Peyer's patch (tissue), 4 donors: Measurements from ENCODE around the gene CCDC69. TPM values are rescaled to one million over a fixed set of nuclear protein-coding genes. Genes with fewer than 3 reads are reported as not detected.
"Not testable (repeated sequence)": the region's sequence is repeated elsewhere in the genome, so short reads cannot be mapped to it uniquely, and the experiment has no call there.

Source experiments
- DNase-seq, 3 donors: peaks; one replicate each; pipeline ENCODE4 v3.0.0-alpha.2; 2017 to 2019
- H3K27ac ChIP-seq, 4 donors: fragments of 200-600 bp; sonication (generic); one replicate each; pipeline ENCODE4 v1.5.1; 2016 to 2019
- H3K27me3 ChIP-seq, 2 donors: fragments of 200-600 bp; sonication (generic); one replicate each; pipeline ENCODE4 v1.5.1; 2019
- H3K36me3 ChIP-seq, 3 donors: fragments of 200-600 bp; sonication (generic); one replicate each; pipeline ENCODE4 v1.5.1; 2016 to 2019
- H3K4me1 ChIP-seq, 4 donors: fragments of 200-600 bp; sonication (generic); one replicate each; pipeline ENCODE4 v1.5.1; 2016 to 2019
- H3K4me3 ChIP-seq, 4 donors: fragments of 200-600 bp; sonication (generic); 1 replicate in 3 of 4; 2 replicates in 1 of 4; pipeline ENCODE4 v1.5.1; 2016 to 2019; ENCODE audit warnings: mild to moderate bottlenecking in 1 of 4
- H3K9me3 ChIP-seq, 4 donors: fragments of 200-600 bp; sonication (generic); one replicate each; pipeline ENCODE4 v1.5.1; 2016 to 2019; ENCODE audit warnings: mild to moderate bottlenecking in 1 of 4
- CTCF ChIP-seq, 6 experiments: fragments of 450-650 bp in 4 of 6; fragments of 200-600 bp in 2 of 6; sonication (generic) in 1 of 6; IDR thresholded peaks; one replicate each; pipeline ENCODE4 v1.5.1; 2017 to 2019; ENCODE audit warnings: antibody characterized with exemption in 6 of 6, mild to moderate bottlenecking in 3 of 6, moderate library complexity in 1 of 6
- POLR2A ChIP-seq, 2 donors: fragments of 450-650 bp; IDR thresholded peaks; one replicate each; pipeline ENCODE4 v1.5.1; 2017; ENCODE audit warnings: antibody characterized with exemption in 2 of 2, mild to moderate bottlenecking in 2 of 2, moderate library complexity in 2 of 2
- total RNA-seq, 4 donors: library from RNA; depleted of rRNA; stranded (reverse); fragments of >200 nt; gene quantifications; one replicate each; pipeline ENCODE4 v1.1.0, GENCODE V29; 2016

The CCDC69 gene
- total RNA-seq, 4 donors from 2014 or later: 15.8 to 86.6 (median 33.3) TPM

DNA sequence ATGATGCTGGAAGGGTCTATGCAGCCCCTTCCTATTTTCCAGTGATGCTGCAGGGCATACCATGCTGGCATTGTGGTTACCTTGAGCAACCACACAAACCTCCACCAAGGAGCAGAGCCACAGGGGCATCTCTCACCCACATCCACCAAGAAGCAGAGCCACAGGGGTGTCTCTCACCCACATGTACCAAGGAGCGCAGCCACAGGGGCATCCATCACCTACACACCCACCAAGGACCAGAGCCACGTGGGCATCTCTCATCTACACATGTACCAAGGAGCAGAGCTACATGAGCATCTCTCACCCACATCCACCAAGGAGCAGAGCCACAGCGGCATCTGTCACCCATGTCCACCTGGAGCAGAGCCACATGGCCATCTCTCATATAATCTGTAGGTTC is 20.3 kb upstream of the CCDC69 start:
- no peaks in the 10 kb centered on the region for H3K4me1 ChIP-seq
- H3K27ac ChIP-seq: no peak overlapping the region
- no peaks in the 10 kb centered on the region for H3K27me3 ChIP-seq
- H3K36me3 ChIP-seq: no peaks in the 10 kb centered on the region
- TF ChIP-seq CTCF (IDR thresholded peaks at IDR 0.05): no peak
- TF ChIP-seq POLR2A (IDR thresholded peaks at IDR 0.05): no peak
- no peak for DNase-seq
- no peaks in the 10 kb centered on the region for H3K9me3 ChIP-seq
- H3K4me3 ChIP-seq: no peak overlapping the region

GRCh38 chr5:151243564-151243963 is 19.7 kb upstream of the CCDC69 start:
- Histone ChIP-seq H3K4me1 (no peaks in the 10 kb centered on the region), H3K9me3 (no peaks in the 10 kb centered on the region), H3K4me3 (no peak overlapping the region), H3K27ac (no peak overlapping the region), H3K36me3 (no peaks in the 10 kb centered on the region), H3K27me3 (no peaks in the 10 kb centered on the region)
- no peak for DNase-seq
- no peak for TF ChIP-seq CTCF (IDR thresholded peaks at IDR 0.05)
- no peak for TF ChIP-seq POLR2A (IDR thresholded peaks at IDR 0.05)

- H3K27ac ChIP-seq: no peak overlapping the region
- DNase-seq: no peak
- H3K4me1 ChIP-seq: no peaks in the 10 kb centered on the region
- TF ChIP-seq POLR2A (IDR thresholded peaks at IDR 0.05) (no peak), CTCF (IDR thresholded peaks at IDR 0.05) (no peak)
- no peaks in the 10 kb centered on the region for H3K9me3 ChIP-seq
- no peak overlapping the region for H3K4me3 ChIP-seq
- H3K36me3 ChIP-seq: no peaks in the 10 kb centered on the region
- no peaks in the 10 kb centered on the region for H3K27me3 ChIP-seq
These were observed 19.2 kb upstream of the CCDC69 start for GRCh38 chr5:151243127-151243526.

- Histone ChIP-seq H3K27ac (no peak overlapping the region), H3K4me3 (no peak overlapping the region), H3K9me3 (no peaks in the 10 kb centered on the region), H3K27me3 (no peaks in the 10 kb centered on the region), H3K4me1 (no peaks in the 10 kb centered on the region), H3K36me3 (no peaks in the 10 kb centered on the region)
- no peak for TF ChIP-seq CTCF (IDR thresholded peaks at IDR 0.05)
- TF ChIP-seq POLR2A (IDR thresholded peaks at IDR 0.05): no peak
- DNase-seq: no peak
These were observed 17.2 kb upstream of the CCDC69 start for GRCh38 chr5:151240924-151241635.

DNA sequence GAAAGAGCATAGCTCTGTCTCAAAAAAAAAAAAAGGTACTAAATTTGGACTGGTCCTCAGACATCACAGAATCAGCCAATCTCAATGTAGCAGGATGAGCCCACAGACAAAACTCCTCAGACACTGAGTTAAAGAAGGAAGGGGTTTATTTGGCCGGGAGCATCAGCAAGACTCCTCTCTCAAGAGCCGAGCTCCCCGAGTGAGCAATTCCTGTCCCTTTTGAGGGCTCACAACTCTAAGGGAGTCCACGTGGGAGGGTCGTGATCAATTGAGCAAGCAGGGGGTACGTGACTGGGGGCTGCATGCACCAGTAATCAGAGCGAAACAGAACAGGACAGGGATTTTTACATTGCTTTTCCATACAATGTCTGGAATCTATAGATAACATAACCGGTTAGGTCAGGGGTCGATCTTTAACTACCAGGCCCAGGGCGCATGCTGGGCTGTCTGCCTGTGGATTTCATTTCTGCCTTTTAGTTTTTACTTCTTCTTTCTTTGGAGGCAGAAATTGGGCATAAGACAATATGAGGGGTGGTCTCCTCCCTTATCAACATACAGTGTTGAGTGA is 16.5 kb upstream of the CCDC69 start:
- H3K4me1 ChIP-seq, H3K27me3 ChIP-seq, DNase-seq, H3K9me3 ChIP-seq, H3K36me3 ChIP-seq, H3K4me3 ChIP-seq: not testable (repeated sequence)
- peak overlapping the region in 1 of 4 donors; percentile 8 for H3K27ac ChIP-seq

- H3K36me3 ChIP-seq: no peaks in the 10 kb centered on the region
- no peak for TF ChIP-seq POLR2A (IDR thresholded peaks at IDR 0.05)
- TF ChIP-seq CTCF (IDR thresholded peaks at IDR 0.05): peak; percentile 58 to 79 (median 66)
- peak overlapping the region in 2 of 4 donors; percentile 55 to 62 for H3K27ac ChIP-seq
- H3K4me1 ChIP-seq: peaks cover 0 to 10% (median 8%) of the 10 kb centered on the region in 4 donors
- H3K27me3 ChIP-seq: no peaks in the 10 kb centered on the region
- no peaks in the 10 kb centered on the region for H3K9me3 ChIP-seq
- peak; percentile 63 to 92 (median 74) for DNase-seq
- H3K4me3 ChIP-seq: no peak overlapping the region
These were observed 15.5 kb upstream of the CCDC69 start for GRCh38 chr5:151239237-151239861.
